C4-2B (cell line): Measurements from ENCODE around the gene MYPN.

Experiments used
- H3K27ac ChIP-seq: fragments of 450-650 bp; 2 replicates; pipeline ENCODE4 v1.5.1; 2017
- ZFX ChIP-seq: fragments of 450-650 bp; IDR thresholded peaks from 2 replicates; pipeline ENCODE4 v1.6.1; 2017
- TF ChIP-seq, protein P1 (sequence below): fragments of 450-650 bp; conservative IDR thresholded peaks from 2 replicates; pipeline ENCODE4 v1.5.1; 2017; ENCODE audit warnings: mild to moderate bottlenecking

MYPN gene

DNA sequence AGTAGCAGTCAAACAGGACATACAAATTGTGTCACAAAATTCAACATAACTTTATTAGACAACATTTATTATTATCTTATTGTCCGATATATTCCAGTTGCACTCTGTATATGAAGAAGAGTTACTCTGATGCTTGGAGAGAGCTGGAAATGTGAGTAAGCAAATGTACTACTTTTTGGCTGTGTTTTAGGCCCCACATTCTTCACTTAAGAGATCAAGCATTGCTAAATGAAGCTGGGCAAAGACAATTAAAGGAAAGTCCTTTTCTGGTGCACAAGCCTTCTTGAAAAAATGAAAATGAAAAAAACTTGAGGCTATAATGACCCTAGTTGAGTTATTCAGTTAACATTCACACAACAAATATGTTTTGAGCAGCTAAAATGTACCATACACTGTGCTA lies 26.1 kb downstream of the MYPN start:
- TF ChIP-seq ZFX = no peak
- TF ChIP-seq, protein P1, sequence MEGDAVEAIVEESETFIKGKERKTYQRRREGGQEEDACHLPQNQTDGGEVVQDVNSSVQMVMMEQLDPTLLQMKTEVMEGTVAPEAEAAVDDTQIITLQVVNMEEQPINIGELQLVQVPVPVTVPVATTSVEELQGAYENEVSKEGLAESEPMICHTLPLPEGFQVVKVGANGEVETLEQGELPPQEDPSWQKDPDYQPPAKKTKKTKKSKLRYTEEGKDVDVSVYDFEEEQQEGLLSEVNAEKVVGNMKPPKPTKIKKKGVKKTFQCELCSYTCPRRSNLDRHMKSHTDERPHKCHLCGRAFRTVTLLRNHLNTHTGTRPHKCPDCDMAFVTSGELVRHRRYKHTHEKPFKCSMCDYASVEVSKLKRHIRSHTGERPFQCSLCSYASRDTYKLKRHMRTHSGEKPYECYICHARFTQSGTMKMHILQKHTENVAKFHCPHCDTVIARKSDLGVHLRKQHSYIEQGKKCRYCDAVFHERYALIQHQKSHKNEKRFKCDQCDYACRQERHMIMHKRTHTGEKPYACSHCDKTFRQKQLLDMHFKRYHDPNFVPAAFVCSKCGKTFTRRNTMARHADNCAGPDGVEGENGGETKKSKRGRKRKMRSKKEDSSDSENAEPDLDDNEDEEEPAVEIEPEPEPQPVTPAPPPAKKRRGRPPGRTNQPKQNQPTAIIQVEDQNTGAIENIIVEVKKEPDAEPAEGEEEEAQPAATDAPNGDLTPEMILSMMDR = no peak
- H3K27ac ChIP-seq = no peak overlapping the region

DNA sequence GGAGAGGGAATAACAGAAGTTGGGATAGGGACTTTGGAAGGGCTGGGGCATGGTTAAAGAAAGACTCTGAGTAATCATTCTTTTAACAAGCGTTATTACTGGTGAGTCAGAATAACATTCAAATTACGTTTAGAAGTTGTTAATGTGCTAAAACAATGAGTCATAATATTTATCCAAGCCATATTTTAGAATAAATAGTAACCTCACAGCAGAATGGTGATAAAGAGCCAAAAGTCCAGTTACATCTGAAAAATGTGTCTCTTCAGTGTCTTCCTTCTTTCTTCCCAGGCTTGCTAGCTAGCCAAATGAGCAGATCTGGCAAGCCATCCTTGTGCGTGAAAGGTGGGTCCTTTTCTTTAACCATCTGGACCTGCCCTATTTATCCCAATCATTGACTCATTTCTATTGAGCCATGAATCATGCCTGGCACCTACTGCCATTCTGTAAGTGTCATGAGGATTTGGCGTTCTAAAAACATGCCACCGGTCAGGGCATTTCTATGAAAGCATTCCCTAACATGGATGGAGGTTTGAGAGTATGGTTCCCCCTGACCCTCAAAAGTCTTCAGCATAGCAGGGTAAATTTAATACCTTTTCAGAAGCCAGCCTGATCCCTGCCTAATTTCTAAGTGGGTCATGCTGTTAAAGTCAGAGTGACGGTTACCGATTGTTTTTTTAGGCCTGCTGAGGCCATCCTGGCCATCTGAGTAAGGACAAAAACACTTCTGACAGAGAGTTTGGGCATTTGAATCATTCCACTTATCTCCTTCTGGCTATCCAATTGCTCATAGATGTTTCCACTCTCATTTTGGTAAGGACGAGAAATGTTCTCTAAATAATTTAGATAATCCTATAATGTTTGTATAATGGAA lies 26.9 kb downstream of the MYPN start:
- TF ChIP-seq ZFX = no peak
- TF ChIP-seq, protein P1 = no peak
- no peak overlapping the region; the same call in 1 of the 2 replicates for H3K27ac ChIP-seq

DNA sequence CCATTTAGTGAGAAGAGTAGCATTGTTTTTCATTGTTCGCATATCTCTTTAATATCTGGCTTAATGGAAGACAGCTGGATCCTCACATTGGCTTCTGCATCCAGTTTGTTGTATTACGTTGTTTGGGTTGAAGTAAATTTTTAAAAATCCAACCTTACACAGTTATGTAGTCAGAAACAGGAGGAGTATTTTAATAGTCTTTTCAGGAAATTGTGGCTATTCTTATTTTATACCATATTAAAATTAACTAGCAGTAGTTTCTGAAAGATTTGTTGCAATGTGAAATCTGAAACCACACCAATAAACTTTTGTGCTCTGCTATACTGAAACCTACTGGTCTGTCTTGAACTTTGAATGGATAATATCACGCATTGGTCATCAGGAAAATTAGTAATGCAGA lies 27.9 kb downstream of the MYPN start:
- H3K27ac ChIP-seq = no peak overlapping the region
- TF ChIP-seq ZFX = no peak
- TF ChIP-seq, protein P1 = no peak; the same call in 1 of the 2 replicates

DNA sequence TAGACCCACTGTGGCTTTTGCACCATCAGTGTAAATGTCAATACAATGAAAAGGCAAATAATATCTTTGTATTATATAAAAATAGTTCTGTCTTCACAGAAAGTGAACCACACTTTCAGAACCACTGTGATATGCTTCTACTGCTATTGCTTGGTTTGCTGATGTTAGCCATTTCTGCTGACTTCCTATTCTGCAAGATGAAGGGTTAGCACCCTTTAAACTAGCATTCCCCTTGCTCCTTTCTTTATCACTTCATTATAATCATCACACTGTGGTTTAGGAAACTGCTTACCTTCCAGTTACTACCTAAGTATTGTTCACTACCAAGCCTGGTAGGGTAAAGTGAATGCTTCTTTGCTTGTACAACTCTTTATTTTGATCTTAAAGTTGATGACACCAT lies 29.2 kb downstream of the MYPN start:
- no peak for TF ChIP-seq ZFX
- TF ChIP-seq, protein P1 = no peak
- no peak overlapping the region for H3K27ac ChIP-seq

DNA sequence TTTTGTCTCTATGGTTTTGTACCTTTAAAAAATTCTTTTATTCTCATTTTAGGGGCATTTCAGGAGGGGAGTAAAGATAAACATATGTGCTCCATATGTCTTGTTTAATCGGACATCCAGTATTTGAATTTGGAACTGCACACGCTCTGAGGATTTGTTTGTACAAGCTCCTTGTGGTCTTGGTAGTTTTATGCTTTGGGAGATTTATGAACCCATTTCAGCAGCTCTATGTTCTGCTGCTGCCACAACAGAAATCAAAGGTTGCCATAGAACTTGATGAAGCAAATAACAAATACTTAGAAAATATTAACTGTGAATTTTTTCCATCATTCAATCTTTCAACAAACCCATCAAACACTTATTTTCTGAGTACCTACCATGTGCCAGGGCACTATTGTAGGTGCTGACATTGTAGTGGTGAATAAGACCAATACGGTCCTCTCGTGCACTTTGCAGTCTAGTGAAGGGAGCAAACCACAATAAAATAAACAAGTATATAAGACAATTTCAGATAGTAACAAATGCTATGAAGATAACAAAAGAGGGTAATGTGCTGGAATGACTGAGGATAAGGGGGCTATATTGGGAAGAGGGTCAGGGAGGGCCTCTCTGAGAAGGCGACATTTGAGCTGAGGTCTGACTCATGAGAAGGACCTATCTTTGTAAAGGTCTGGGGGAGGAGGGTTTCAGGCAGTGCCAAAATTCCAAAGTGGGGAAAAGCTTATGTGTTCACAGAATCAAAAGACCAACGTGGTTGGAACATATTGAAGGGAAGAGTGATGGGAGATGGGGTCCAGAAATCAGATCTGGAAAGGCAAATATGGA lies 30.4 kb downstream of the MYPN start:
- no peak overlapping the region for H3K27ac ChIP-seq
- TF ChIP-seq, protein P1 = no peak
- no peak for TF ChIP-seq ZFX

DNA sequence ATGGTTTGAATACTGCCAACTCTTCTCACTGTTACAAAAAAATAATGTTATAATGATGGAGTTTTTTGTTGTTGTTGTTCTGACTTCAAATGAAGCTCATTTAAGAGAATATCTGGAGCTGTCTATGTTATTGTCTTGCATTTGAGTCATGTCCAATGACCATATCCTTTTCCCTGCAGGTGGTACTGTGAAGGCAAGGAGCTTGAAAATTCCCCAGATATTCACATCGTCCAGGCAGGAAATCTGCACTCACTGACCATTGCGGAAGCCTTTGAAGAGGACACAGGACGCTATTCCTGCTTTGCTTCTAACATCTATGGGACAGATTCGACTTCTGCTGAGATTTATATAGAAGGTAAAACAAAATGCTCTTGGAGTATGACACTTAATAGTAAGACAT lies 33.5 kb downstream of the MYPN start:
- H3K27ac ChIP-seq = no peak overlapping the region
- TF ChIP-seq, protein P1 = no peak
- no peak for TF ChIP-seq ZFX

DNA sequence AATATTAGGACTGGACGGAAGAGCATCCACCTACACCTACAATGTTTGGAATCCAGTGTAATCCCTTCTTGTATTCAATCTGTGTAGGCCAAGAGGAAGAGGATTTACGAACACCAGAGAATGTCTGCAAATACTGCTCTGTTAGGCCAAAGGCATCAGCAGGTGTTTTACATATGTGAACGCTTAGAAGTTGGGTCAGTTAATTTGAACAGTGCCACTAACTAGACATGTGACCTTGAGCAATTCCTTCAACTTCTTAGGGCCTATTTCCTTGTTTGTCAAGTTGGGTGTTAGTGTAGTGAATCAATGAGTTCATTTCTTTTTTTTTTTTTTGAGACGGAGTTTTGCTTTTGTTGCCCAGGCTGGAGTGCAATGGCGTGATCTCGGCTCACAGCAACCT lies 35.4 kb downstream of the MYPN start:
- TF ChIP-seq, protein P1 = no peak
- no peak for TF ChIP-seq ZFX
- no peak overlapping the region for H3K27ac ChIP-seq
